Cardiac fibroblast (primary cell): ENCODE data around the gene GNG12.

ENCODE experiments used
- DNase-seq, 2 donors: peaks; one replicate each; pipeline versions ENCODE4 v3.0.0 to v3.0.0-alpha.2; 2010; ENCODE audit warnings: low read depth in 2 of 2
- H3K4me3 ChIP-seq, 2 donors: replicated peaks in 1 of 2; 1 replicate in 1 of 2; 2 replicates in 1 of 2; pipeline ENCODE4 v1.5.1; 2011; ENCODE audit warnings: low read depth in 2 of 2, low read length in 2 of 2, mild to moderate bottlenecking in 2 of 2, moderate library complexity in 1 of 2
- TF ChIP-seq, protein P1 (sequence below): IDR thresholded peaks from one replicate; pipeline ENCODE4 v1.5.1; 2011; ENCODE audit warnings: low read depth, mild to moderate bottlenecking, low read length, inconsistent platforms

GNG12 gene

DNA sequence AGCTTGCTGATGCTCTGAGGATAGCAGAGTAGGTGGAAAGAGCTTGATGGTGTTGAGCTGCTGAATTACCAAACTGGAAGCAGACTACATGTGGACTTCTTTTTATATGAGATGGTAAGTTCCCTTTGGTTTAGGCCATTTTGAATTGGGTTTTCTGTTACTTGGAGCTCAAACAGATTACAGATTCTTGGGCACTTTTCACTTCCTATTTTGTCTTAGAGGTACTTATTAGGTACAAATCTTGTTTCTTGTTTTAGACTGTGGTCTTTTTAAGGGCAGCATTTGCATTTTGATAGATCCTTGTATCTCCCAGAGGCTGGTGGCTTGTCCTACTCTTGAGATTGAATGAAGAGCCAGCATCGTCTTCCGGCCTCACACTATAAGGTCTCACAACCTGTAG lies 78.1 kb downstream of the GNG12 start:
- TF ChIP-seq, protein P1, sequence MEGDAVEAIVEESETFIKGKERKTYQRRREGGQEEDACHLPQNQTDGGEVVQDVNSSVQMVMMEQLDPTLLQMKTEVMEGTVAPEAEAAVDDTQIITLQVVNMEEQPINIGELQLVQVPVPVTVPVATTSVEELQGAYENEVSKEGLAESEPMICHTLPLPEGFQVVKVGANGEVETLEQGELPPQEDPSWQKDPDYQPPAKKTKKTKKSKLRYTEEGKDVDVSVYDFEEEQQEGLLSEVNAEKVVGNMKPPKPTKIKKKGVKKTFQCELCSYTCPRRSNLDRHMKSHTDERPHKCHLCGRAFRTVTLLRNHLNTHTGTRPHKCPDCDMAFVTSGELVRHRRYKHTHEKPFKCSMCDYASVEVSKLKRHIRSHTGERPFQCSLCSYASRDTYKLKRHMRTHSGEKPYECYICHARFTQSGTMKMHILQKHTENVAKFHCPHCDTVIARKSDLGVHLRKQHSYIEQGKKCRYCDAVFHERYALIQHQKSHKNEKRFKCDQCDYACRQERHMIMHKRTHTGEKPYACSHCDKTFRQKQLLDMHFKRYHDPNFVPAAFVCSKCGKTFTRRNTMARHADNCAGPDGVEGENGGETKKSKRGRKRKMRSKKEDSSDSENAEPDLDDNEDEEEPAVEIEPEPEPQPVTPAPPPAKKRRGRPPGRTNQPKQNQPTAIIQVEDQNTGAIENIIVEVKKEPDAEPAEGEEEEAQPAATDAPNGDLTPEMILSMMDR = no peak
- H3K4me3 ChIP-seq = no peak overlapping the region
- no peak for DNase-seq

DNA sequence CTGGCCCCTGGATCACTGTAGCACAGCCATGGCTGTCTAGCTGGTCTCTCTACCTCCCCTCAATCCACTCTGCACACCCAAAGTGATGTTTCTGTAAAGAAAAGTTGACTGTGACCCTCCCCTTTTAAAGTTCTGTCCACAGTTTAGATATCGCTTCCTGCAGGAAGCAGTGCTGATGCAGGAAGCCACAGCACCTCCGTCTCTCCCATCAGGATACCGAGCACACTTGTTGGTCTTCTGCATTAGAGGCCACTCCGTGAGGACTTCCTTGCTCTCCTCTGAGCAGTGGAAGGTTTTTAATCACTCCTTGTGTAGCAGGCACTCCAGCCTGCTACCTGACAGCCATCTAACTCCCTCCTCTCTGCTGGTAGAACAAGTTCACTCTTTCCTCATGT lies 78.7 kb downstream of the GNG12 start:
- TF ChIP-seq, protein P1 = no peak
- no peak for DNase-seq
- no peak overlapping the region for H3K4me3 ChIP-seq

- no peak for DNase-seq
- TF ChIP-seq, protein P1 = no peak
- H3K4me3 ChIP-seq = no peak overlapping the region
These were observed 79.3 kb downstream of the GNG12 start for GRCh38 chr1:67753776-67754525.

- H3K4me3 ChIP-seq = no peak overlapping the region
- DNase-seq = peak; percentile 29 to 56
- TF ChIP-seq, protein P1 = no peak
These were observed 81.0 kb downstream of the GNG12 start for GRCh38 chr1:67752306-67752705.

DNA sequence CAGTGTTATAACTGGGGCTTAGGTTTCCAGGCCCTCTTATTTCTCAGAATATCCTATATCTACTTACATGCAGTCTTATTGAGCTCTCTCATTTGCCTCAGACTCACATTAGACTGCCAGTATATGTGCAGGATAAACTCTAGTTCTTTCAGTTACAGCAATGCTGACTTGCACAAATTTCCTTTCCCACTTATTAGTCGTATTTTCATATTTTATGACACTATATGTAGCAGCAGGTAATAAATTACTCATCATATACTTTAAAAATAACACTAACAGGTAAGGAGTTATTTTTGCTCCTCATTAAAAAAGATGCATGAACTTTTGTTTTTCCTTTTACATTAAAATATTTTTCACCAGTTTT lies 82.6 kb downstream of the GNG12 start:
- TF ChIP-seq, protein P1 = no peak
- no peak overlapping the region for H3K4me3 ChIP-seq
- no peak for DNase-seq

GRCh38 chr1:67749844-67750690 lies 83.2 kb downstream of the GNG12 start:
- peak; percentile 84 to 97 for DNase-seq
- TF ChIP-seq, protein P1 = no peak

More at GRCh38 chr1:67749844-67750690, 83.2 kb downstream of the GNG12 start:
- peak overlapping the region in 1 of 2 donors; percentile 2 for H3K4me3 ChIP-seq
